Measurements from ENCODE around the gene RFPL4AL1.

- no peak for TF ChIP-seq CTCF (IDR thresholded peaks at IDR 0.05; ENCODE audit: low read length)
- TF ChIP-seq EZH2 (IDR thresholded peaks at IDR 0.05; ENCODE audit: borderline replicate concordance, low read length): no peak
These were observed 43.5 kb downstream of the RFPL4AL1 start for GRCh38 chr19:55812449-55812848.

All from OCI-LY1 (cell line).